Activated CD8-positive, alpha-beta memory T cell treated with anti-CD3 and anti-CD28 coated beads for 24 hours (primary cell): ENCODE results near the gene KIAA1328.
"Not testable (repeated sequence)": the region's sequence is repeated elsewhere in the genome, so short reads cannot be mapped to it uniquely, and the experiment has no call there.

Source experiments
- DNase-seq: peaks from one replicate; pipeline ENCODE4 v3.0.0-alpha.2; 2020

Gene KIAA1328

DNA sequence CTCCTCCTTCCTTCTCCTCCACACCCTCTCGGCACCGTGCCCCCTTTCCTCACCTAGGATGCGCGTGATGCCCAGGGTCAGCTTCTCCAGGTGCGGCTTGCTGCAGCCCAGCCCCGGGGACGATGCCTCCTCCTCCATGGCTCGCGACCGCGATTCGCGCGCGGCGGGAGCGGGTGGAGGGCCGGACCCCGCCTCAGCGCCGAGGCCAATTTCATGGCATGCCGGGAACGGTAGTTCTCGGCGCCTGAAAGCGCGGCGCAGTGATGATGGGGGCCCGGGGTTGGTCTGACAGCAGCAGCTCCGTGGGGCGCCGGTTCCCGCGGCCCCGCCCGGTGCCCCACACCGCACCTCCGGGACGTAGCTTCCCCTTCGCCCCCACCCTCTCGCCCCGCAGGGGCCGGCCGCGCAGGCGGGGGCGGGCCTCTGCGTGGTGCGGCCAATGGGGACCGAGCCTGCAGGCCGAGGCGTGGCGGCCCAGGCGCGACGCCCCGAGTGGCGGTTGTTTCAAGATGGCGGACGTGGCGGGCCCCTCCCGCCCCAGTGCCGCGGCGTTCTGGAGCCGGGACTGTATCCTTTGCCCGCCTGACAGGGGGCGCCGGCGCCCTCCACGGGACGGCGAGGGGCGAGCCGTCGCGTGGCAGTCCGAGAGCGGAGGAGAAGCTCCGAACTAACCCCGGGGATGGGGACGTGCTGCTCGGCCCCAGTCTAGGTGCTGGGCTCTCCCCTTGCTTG, at the start of gene KIAA1328, which contains the start of gene TPGS2:
Gene KIAA1328 (plus strand): TSS at position 498 of the 732 bp plus-strand sequence. CDS start 12 bp downstream, at position 510.
Gene TPGS2 (minus strand): TSS at position 373 of the 732 bp plus-strand sequence. CDS start 235 bp downstream, at position 138.
- peak; percentile 94 for DNase-seq

DNA sequence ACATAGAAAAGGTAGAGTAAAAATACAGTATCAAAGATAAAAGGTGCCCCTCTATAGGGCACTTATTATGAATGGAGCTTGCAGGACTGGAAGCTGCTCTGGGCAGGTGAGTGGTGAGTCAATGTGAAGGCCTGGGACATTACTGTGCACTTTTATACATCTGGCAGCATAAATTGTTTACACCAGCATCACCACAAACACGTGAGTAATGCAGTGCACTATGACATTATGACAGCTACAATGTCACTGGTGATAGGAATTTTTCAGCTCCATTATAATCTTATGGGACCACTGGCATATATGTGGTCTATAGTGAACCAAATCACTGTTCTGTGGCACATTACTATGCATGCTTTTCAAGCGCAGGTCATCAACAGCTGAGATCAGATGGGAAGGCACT, 48.2 kb upstream of the KIAA1328 start:
- no peak for DNase-seq

DNA sequence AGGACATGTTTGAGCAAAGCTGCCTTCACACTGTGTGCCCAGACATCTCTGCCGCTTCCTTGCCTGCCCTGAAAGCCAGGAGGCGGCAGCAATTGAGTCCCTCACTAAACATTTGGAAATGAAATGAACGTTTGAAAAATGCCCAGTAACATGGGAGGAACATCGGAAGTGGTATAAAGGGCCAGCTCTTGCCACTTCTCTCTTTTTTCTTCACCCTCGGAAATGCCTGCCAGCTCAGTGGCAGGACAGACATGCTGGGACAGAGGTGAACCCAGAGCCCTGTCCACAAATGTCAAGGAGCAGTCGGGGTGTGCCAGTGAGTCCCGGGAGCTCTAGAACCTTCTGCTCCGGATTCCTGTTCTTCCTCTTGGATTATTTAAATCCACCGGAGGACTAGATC, 46.2 kb upstream of the KIAA1328 start:
- DNase-seq, result no peak

DNA sequence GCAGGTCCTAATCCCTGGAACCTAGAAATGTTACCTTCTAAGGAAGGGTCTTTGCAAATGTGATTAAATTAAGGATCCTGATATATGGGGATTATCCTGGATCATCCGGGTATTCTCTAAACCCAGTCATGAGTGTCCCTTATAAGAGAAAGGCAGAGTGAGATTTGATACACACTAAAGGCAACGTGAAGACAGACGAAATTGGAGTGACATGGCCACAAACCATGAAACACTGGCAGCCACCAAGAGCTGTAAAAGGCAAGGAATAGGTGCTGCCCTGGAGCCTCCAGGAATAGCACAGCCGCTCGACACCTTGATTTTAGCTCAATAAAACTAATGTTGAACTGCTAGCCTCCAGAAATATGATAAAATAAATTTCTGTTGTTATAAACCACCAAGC, 45.1 kb upstream of the KIAA1328 start:
- DNase-seq, result no peak

DNA sequence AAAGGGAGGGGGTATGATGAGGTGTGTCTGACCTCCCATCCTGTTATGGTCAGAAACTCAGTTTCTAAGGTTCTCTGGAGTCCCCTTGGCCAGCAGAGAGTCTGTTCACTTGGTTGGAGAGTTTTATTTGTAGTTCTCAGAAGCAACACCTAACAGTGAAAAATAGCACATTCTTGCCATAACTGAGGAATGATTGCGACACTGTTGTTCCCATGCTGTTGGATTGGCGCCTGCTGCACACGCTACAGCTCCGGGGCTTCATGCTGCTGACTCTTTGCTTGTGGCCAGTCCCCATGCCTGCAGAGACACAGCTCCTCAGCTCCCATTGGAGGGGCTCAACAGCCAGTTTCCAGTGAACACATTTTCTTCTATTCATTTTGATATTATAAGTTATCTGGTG, 42.2 kb upstream of the KIAA1328 start:
- no peak for DNase-seq

DNA sequence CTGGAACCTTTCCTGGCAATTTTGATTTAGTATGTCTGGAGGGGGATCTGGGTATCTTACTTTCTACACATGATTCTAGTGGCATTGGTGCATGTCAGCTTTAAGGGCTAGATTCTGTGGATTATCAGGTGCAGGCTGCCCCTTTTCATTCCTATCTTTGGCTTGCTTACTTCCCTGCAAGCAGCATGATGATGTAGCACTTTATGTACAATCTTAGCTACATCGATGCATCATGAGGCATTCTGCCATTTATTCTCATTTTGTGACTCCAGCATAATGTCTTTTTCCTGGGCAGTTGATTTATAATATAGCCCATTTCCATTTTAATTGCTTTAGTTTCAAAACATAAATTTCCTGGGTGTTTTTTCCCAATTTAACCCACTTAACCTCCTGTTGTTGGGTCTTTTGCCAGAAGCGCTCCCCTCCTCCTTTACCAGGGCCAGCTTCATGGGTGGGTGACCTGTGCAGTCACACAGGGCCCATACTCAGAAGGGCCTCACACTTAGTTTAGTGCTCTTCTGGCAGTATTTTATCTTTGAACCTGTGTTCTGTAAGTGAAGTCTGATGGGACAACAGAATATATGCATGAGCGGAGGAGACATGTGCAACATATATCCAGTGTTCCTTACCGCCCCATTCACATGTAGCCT, 36.2 kb upstream of the KIAA1328 start:
- DNase-seq, result no peak

DNA sequence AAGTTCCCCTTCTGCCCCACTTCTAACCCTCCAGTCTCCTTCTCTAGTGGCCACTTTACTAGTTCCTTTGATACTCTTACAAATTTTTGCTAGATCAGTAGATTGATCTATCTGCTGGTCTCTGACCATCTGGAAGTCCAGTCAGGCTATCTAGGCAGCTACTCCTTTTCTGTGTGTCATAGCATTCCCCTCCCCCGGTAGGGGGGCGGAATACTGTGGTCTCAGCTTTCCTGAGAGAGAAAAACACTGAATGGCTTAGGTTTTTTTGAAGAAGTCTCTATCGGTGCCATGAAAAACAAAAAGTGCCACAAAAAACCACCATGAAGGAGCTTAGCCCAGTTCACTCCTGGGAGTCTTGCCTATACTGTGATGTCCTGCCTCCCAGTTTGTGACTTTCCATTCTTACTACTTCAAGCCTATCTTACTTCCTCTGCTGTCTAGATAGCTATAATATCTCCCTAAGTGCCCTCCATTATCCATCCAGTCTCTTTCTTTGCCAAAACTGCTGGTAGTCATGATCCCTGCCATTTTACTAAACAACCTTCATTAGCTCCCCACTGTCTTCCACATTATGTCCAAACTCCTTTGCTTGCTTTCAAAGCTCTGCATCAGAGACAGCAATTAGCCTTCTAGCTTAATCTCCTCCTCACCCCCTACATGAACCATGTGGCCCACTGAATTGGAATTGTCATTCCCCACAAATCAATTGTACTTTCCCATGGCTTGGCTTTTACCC, 30.0 kb upstream of the KIAA1328 start:
- DNase-seq, result no peak

DNA sequence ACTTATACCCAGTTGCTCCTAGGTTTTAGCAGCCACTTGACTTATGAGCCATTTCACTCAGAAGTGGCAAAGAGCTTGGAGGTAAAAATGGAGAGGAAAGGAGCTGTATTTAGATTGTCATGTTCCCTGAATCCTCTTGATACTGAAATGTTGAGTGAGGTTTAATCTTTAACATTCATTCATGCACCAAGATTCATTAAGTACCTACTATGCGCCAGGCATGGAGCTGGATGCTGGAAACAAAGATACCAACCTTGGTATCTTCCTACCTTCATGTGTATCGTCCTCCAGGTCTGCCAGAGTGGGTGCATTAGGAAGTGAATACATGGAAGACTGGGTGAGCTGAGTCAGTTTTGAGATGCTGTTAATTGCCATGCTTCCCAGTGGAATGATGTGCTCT, 23.8 kb upstream of the KIAA1328 start:
- DNase-seq, result no peak

DNA sequence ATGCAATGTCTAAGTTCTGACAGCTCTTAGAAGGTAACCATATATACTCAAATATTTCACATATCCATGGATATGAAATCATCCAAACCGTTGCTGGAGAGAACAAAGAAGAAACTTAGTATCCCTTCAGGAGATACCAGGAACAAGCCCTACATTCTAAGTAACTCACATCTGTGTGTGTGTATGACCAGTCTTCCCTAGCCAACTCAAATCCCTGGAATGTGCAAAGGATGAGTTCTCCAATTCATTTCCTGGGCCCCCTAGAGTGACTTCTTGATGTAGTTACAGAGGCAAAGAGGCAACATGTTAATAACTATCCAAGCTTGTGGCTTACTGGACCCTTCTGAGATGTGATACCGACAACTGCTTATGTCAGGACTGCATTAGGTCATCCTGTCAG, 20.2 kb upstream of the KIAA1328 start:
- DNase-seq, result no peak

DNA sequence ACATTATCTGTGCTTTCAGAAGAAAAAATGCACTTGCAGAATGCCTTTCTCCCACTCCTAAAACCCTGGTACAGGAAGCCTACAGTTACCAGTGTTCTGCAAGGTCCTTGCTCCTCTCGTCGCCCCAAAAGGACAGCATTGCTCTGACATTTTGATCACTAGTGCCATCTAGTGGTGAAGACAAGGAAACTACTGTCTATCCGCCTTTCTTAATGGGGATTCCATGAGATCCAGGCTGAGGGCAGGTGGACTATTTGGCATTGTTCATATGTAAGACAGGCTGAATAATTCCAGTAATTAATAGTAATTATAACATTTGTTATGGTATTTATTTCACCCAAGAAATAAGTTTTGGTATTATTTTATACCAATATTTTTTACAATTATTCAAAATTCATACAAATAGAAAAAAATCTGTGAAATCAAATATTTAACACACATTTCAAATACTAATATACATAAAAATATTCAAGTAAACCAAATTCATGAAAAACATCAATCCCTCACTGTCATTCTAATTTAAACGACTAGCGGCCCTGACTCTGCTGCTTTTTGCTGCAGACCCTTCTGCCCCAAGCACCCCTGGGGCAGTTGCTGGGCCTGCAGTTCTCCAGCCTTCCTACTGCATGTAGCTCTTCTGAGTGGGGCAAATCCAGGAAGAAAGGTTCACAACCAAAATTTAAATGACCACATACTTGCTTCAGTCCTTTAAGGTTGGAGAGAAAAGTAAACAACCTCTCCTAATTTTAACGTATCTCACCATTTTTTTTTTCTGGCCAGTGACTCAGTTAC, 19.1 kb upstream of the KIAA1328 start:
- peak; percentile 59 for DNase-seq

DNA sequence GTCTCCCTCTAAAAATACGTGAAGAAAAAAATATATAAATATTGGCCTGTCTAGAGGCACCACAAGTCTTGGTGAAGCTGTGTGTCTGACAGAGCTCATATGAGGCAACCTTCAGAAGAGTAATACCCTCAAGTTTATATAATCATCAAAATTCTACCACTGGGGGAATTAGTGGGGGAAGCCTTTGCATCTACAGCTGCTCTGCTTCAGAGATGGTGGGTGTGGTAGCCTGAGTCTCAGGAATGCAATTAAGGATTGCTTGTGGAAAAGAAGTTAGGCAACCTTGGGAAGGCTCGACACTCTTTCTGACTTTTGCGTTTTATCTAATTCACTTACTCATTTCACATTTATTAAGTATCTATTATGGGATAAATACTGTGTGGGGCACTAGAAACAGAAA, 17.5 kb upstream of the KIAA1328 start:
- no peak for DNase-seq

DNA sequence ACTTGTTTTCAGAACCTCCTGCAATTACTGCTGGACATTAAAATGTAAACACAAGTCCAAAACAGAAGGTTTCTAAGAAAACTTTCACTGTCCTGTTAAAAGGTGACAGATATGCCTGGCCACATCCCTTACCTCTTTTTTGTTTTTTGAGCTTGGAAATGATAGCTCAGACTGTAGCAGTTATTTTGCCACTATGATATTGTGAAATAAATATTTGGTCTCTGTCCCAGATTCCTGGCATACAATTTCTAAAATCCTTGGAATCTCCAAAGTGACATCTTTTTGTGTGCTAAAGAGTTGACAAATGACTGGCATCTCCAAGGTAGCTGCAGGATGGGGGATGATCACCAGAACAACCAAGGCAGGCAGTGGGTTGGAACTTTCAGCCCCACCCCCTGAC, 17.0 kb upstream of the KIAA1328 start:
- no peak for DNase-seq

DNA sequence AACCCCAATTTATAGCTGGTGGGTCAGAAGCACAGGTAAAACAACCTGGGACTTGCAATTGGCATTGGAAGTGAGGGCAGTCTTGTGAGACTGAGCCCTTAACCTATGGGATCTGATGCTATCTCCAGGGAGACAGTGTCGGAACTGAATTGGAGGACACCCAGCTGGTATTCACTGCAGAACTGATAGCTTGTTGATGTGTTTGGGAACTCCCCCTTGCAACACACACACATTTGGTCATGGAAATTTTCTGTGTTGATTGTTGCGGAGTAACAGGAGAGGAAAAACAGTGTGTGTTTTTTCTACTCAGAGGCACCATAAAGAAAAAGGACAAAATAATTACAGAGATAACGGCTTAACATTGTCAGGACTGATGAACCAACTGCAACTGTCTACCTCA, 16.2 kb upstream of the KIAA1328 start:
- no peak for DNase-seq

DNA sequence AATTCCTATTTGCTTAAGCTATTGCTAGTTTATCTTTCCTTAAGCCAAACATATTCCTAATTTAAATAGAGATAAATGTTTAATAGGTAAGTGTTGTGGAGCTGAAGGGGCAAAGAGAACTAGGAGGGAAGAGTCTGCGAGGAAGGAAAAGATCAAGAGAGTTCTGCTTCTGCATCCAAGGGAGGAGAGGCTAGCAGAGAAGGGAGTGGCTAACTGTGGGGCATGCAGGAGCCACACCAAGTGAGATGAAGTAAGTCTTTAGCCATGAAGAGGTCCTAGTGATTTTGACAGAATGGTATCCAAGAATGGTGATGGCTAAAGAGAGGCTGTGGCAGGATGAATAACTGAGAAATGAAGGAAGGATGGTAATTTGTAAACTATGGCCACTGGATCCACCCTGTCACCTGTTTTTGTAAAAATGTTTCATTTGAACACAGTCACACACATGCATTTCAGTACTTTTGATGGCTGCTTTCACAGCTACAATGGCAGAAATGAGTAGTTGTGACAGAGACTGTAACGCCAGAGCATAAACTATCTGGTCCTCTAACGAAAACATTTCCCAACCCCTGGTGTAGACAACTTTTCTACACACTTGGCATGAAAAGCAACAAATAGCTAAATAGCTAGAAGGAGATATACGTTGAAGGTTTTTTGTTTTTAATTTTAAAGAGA, 15.7 kb upstream of the KIAA1328 start:
- no peak for DNase-seq

DNA sequence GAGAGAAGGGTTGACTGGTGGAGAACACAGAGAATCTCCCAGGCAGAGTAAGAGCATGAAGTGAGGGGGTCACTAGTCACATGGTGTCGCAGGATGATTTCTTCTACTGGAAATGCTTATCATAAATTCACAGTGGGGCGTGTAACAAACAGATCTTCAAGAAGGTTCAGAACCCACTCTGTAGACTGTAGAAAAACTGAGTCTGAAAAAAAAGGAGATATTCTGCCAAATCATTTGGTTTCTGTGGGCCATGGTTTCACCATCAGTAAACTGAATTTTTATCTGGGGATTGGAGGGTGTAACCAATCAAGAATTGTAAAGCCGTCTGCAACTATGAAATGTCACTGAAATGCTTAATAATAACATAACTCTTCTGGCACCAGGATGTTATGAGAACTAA, 15.1 kb upstream of the KIAA1328 start:
- DNase-seq, result no peak

DNA sequence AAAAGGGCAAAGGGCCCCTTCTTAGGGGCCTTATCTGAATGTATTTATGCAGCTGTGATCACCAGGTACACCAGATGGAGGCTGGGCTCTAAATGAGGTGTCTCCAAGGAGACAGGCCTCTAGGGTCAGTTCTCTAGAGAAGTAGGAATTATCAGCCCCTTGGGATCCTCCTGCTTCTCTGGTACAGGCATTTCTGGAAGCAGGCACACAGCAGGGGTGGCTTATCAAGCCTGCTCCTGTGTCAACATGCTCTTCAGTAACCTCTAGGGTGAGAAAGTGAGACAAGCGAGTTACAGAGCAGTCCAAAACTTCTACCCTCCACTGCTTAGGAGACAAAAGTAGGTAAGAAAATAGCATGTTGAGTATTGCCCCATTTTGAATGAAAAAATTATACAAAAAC, 13.9 kb upstream of the KIAA1328 start:
- no peak for DNase-seq

DNA sequence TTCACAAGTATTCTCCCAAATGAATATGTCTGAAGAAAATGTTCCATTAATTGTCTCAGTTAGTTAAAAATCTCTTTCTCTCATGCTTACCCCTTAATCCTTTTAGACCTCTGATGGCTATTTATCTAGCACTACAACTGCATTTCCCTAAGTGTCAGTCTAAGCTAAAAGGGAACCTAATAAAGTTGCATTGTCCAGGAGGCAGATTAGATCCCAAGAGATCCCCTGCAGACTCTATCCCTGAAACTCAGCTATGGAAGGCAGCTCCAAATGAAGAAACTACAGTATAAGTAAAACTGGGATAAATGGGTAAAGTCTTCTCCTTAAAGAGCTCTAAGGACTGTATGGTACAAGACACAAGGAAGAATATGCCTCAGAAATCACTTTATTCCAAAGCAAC, 12.8 kb upstream of the KIAA1328 start:
- not testable (repeated sequence) for DNase-seq

DNA sequence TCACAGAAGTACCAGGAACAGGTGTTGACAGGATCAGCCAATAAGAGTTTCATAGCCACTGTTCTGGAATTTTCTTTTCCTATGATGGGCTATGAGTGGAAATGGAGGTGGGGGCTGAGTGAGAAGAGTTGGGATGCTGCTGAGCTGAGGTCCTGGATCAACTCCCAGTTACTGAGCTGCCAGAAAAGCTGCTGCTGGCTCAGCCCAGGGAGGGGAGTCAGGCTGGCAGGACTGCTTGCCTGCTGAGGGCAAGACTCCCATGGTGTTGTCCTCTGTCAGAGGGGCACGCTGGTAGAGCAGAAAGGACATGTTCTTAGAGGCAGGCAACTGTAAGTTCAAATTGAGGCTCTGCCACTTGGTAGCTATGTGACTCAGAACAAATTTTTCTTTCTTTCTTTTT, 11.9 kb upstream of the KIAA1328 start:
- DNase-seq, result no peak

DNA sequence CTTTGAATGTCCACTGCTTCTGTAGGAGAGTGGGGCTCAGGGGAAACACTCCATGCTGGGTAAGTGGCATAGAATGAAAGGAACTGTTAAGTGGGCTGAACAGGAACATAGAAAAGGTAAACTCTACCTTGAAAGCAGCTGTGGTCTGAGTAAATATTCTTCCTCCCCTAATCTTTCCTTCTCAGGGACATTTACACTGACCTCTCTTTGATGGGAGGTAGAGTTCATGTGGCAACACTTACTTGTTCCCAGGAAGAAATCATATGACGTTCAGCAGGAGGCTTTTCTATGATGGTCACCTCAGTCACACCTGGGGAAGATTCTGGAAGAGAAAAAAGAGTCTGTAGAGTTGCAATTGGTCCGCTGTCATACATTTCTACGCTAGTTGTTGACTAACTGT, 10.3 kb upstream of the KIAA1328 start:
- DNase-seq, result no peak

DNA sequence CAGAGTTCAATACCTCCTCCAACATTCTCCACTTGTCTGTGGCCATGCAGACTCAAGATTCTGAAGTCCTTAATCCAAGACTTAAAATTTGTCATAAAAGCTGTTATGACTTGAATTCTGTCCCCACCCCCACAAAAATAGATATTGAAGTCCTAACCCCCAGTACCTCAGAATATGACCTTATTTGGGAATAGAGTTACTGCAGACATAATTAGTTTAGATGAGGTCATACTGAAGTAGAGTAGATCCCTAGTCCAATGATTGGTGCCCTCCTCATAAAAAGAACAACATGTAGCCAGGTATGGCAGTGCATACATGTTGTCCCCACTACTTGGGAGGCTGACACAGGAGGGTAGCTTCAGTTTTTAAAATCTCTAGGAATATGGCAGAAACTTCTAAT, 9.3 kb upstream of the KIAA1328 start:
- no peak for DNase-seq

DNA sequence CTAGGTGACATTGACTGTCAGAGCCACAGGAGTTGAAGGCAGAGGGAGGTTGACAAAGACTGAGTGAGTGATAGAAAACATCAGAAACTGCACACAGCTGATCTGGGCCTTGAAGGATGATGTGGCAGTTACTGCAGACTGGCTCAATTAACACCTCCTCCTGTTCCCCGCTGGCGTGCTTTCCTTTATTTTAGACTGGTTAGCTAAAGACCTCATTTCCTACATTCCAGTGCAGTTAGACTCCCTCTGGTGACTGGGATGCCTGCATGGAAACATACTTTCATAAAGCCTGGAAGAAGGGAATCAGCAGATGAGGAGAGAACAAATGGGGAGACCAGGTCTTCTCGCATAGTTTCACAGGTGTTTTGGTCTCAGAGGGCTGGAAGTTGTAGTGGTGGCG, 7.2 kb upstream of the KIAA1328 start:
- no peak for DNase-seq

DNA sequence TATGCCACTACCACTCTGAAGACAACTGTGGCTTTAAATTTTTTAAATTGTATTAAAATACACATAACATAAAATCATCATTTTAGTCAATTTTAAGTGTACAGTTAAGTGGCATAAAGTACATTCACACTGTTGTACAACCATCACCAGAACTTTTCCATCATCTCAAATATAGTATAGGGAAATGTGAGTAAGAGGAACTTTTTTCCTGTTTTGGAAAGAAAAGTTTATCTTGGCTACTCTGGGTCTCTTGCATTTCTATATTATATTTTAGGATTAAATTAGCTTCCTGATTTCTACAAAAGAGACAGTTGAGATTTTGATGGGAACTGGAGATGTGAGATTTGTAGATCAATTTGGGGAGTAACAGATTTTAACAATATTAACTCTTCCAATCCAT, 3.4 kb upstream of the KIAA1328 start:
- no peak for DNase-seq

DNA sequence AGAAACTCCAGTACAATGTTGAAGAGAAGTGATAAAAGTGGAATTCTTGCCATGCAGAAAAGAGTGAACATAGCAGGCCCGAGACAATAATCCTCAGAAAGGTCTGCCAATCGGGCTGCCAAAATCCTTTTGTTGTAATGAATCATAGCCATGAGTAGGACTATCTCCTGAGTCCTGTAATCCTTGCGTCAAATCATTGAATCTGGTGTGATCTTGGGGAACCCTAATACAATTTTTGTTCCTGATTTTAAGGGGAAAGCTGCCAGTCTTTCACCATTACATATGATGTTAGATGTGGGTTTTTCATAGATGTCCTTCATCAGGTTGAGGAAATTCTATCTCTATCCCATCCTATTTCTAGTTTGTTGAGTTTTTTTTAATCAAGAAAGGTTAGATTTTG, 2.4 kb upstream of the KIAA1328 start:
- DNase-seq, result no peak
